ENCODE data around the gene PTPRZ1. TPM values are rescaled to one million over a fixed set of nuclear protein-coding genes. Genes with fewer than 3 reads are reported as not detected.

Gene PTPRZ1
- total and polyA plus RNA-seq, 2 of the 8 experiments (the other 6 are each of a cell fraction or from before 2014, with no cell fraction given): 112 to 135 TPM

DNA sequence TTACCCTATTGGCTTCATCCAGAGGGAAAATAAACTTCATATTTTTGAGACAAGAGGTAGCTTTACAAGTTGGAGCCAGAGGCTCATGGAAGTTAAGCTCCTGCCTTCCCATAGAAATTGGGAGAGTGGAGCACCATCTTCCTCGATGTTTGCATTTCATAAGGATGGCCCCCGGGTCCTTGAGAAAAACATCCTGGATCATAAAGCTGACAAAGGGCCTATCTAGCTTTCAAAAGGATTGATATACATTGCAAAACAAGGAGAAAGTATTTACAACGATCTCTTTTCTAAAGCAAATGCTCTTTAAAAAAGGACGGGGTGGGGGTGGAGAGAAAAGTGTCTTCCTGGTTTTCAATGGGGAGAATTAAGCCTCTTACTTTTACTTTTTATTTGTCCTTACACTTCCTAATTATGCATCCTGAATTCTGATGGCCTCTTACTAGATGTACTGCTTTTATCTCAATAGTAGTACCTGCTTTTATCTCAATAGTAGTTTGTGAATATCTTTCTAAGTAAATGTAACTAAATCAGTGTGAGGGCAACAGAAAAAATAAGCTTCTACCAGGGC lies 65.6 kb downstream of the PTPRZ1 start (continued):
- TF ChIP-seq NRF1 (IDR thresholded peaks at IDR 0.05; ENCODE audit: low read depth, low read length) (no peak), CBX5 (IDR thresholded peaks at IDR 0.05; ENCODE audit: low read depth, low read length) (no peak), TEAD4 (IDR thresholded peaks at IDR 0.05; ENCODE audit: low read depth, low read length) (no peak), CBX8 (IDR thresholded peaks at IDR 0.05; ENCODE audit: borderline replicate concordance, low read depth, low read length) (no peak), RBBP5 (IDR thresholded peaks at IDR 0.05; ENCODE audit: borderline replicate concordance, low read depth, low read length) (no peak), BCL11A (IDR thresholded peaks at IDR 0.05; ENCODE audit: low read depth in 2 of 2, low read length in 2 of 2) (no peak), CTCF (IDR thresholded peaks at IDR 0.05; ENCODE audit: control extremely low read depth in 1 of 3, insufficient read depth in 1 of 3, low read depth in 1 of 3, low read length in 3 of 3) (no peak), EZH2 (IDR thresholded peaks at IDR 0.05; ENCODE audit: low read depth, low read length, severe bottlenecking) (no peak), SP2 (IDR thresholded peaks at IDR 0.05; ENCODE audit: low read length) (no peak), RNF2 (IDR thresholded peaks at IDR 0.05; ENCODE audit: borderline replicate concordance, low read depth, low read length, missing control alignments, poor library complexity, severe bottlenecking) (no peak)

Measured in H1 (cell line).